Endothelial cell of umbilical vein (primary cell): ENCODE data around the gene MUC5AC. TPM values are rescaled to one million over a fixed set of nuclear protein-coding genes. Genes with fewer than 3 reads are reported as not detected.

Source experiments
- BruUV-seq: library from RNA; stranded (reverse); fragments of 400-500 nt; replicated peaks from 2 replicates; lab custom pipeline; 2021; lab: Mats Ljungman, UMichigan
- CTCF ChIA-PET: fragments of 300-600, 350-600 bp; sonication (Branson Sonifier 250); formaldehyde crosslinking; loops from one replicate; lab custom pipeline; 2021; ENCODE audit warnings: antibody characterized with exemption, inconsistent platforms; lab: Charles Lee
- POLR2A ChIA-PET: fragments of 300-600, 350-600 bp; sonication (Branson Sonifier 250); formaldehyde crosslinking; loops from one replicate; lab custom pipeline; 2021; ENCODE audit warnings: antibody characterized with exemption, inconsistent platforms; lab: Charles Lee
- DNase-seq: peaks from one replicate; pipeline ENCODE4 v3.0.0-alpha.2; 2011; ENCODE audit warnings: low read depth, low spot score
- FAIRE-seq: peaks from 2 replicates; lab custom pipeline; 2011; peaks lifted over from hg19 to GRCh38; lab: Jason Lieb, UNC
- H2AFZ ChIP-seq: 2 replicates; pipeline ENCODE4 v1.6.0; 2012; ENCODE audit warnings: low read depth, low read length, control low read depth, inconsistent platforms
- H3K27ac ChIP-seq: 2 replicates; pipeline ENCODE4 v1.5.1; 2011; ENCODE audit warnings: low read depth, mild to moderate bottlenecking, control low read depth, low read length, moderate library complexity; ENCODE audit not compliant: insufficient read depth
- H3K27me3 ChIP-seq, 2 experiments: 2 replicates each; pipeline versions ENCODE4 v1.6.0 to v1.6.1; 2011; ENCODE audit warnings: low read length in 2 of 2, mixed read lengths in 1 of 2; ENCODE audit not compliant: control insufficient read depth in 2 of 2, insufficient read depth in 2 of 2
- H3K36me3 ChIP-seq, 2 experiments: 2 replicates in 1 of 2; 3 replicates in 1 of 2; pipeline ENCODE4 v1.5.1; 2011; ENCODE audit warnings: low read length in 2 of 2, mild to moderate bottlenecking in 1 of 2, moderate library complexity in 1 of 2; ENCODE audit not compliant: control insufficient read depth in 2 of 2, insufficient read depth in 2 of 2; ENCODE audit errors: extremely low read depth in 1 of 2
- H3K4me1 ChIP-seq: 3 replicates; pipeline ENCODE4 v1.5.1; 2011; ENCODE audit warnings: mild to moderate bottlenecking, low read length; ENCODE audit not compliant: control insufficient read depth, insufficient read depth; ENCODE audit errors: extremely low read depth
- H3K4me2 ChIP-seq: 2 replicates; pipeline ENCODE4 v1.6.1; 2011; ENCODE audit warnings: low read length, control low read depth, mixed read lengths; ENCODE audit not compliant: insufficient read depth
- H3K4me3 ChIP-seq, 3 experiments: fragments of 200-600 bp in 1 of 3; sonication (generic), shearing (Covaris generic) in 1 of 3; replicated peaks in 1 of 3; 2 replicates each; pipeline ENCODE4 v1.5.1; 2011 to 2016; ENCODE audit warnings: control low read depth in 3 of 3, low read length in 3 of 3, mild to moderate bottlenecking in 2 of 3, inconsistent platforms in 1 of 3, low read depth in 1 of 3, moderate library complexity in 1 of 3; ENCODE audit not compliant: insufficient read depth in 1 of 3
- H3K79me2 ChIP-seq: 2 replicates; pipeline ENCODE4 v1.6.0; 2012; ENCODE audit warnings: low read length, inconsistent platforms; ENCODE audit not compliant: control insufficient read depth, insufficient read depth
- H3K9ac ChIP-seq: replicated peaks from 2 replicates; pipeline ENCODE3; 2011; ENCODE audit warnings: low read length, control low read depth; ENCODE audit not compliant: insufficient read depth; ENCODE audit errors: extremely low read depth
- H3K9me1 ChIP-seq: replicated peaks from 3 replicates; pipeline ENCODE4 v1.6.0; 2011; ENCODE audit warnings: mild to moderate bottlenecking, low read length; ENCODE audit not compliant: control insufficient read depth, insufficient read depth; ENCODE audit errors: extremely low read depth
- H3K9me3 ChIP-seq: replicated peaks from 2 replicates; pipeline ENCODE4 v1.5.1; 2012; ENCODE audit warnings: low read length, inconsistent platforms; ENCODE audit not compliant: control insufficient read depth, insufficient read depth
- H4K20me1 ChIP-seq: replicated peaks from 2 replicates; pipeline ENCODE3; 2011; ENCODE audit warnings: mild to moderate bottlenecking, low read length; ENCODE audit not compliant: control insufficient read depth, insufficient read depth; ENCODE audit errors: extremely low read depth
- EZH2 ChIP-seq: IDR thresholded peaks from 2 replicates; pipeline ENCODE4 v1.6.1; 2012; ENCODE audit warnings: borderline replicate concordance, low read depth, mild to moderate bottlenecking, moderate library complexity, low read length, inconsistent platforms; ENCODE audit not compliant: severe bottlenecking
- FOS ChIP-seq: IDR thresholded peaks from 2 replicates; pipeline ENCODE4 v1.6.1; 2011; ENCODE audit warnings: mild to moderate bottlenecking, low read length, moderate library complexity, borderline replicate concordance; ENCODE audit not compliant: insufficient read depth
- GATA2 ChIP-seq: IDR thresholded peaks from 2 replicates; pipeline ENCODE4 v1.7.0; 2011; ENCODE audit warnings: low read depth, mild to moderate bottlenecking, moderate library complexity, mixed read lengths, low read length; ENCODE audit not compliant: insufficient read length, insufficient read depth
- JUN ChIP-seq: IDR thresholded peaks from 2 replicates; pipeline ENCODE4 v1.6.1; 2011; ENCODE audit warnings: borderline replicate concordance, low read depth; ENCODE audit not compliant: insufficient read length, insufficient read depth
- MYC ChIP-seq: IDR thresholded peaks from one replicate; pipeline ENCODE4 v1.6.1; 2011; ENCODE audit warnings: mild to moderate bottlenecking, low read depth, low read length
- POLR2A ChIP-seq: IDR thresholded peaks from 2 replicates; pipeline ENCODE4 v1.6.1; 2012; ENCODE audit warnings: low read depth, mild to moderate bottlenecking, control low read depth, low read length
- POLR2AphosphoS5 ChIP-seq: IDR thresholded peaks from 2 replicates; pipeline ENCODE4 v1.6.1; 2012; ENCODE audit warnings: low read depth, mild to moderate bottlenecking, control low read depth, low read length, moderate library complexity; ENCODE audit not compliant: insufficient read depth
- dilution Hi-C: fragments of 300-500 bp; cut with MboI; formaldehyde crosslinking; loops from one replicate; pipeline ENCODE4 v1.15.0; 2019; ENCODE audit warnings: low sequenced_read_pairs; ENCODE audit not compliant: extremely low pct_ligation_motif_present
- intact Hi-C: fragments of 100-400 bp; cut with micrococcal nuclease; formaldehyde crosslinking; loops from one replicate; pipeline ENCODE4 v1.10.0; 2022
- polyA plus RNA-seq, 4 experiments: library from polyadenylated mRNA; depleted of rRNA in 3 of 4; stranded (reverse) in 3 of 4; unstranded in 1 of 4; fragments of >200 nt; gene quantifications; 2 replicates each; pipeline versions ENCODE4 v1.2.1 to v1.2.3, GENCODE V29; 2011 to 2012; ENCODE audit warnings: missing spikeins in 1 of 4
- total RNA-seq: library from RNA; stranded (reverse); gene quantifications from 2 replicates; pipeline ENCODE4 v1.2.3, GENCODE V29; 2021
- TF ChIP-seq, protein P1 (sequence below): IDR thresholded peaks from 2 replicates; pipeline ENCODE4 v1.6.1; 2011; ENCODE audit not compliant: insufficient read depth, insufficient read length
- TF ChIP-seq, protein P2 (sequence below), 2 donors: IDR thresholded peaks; 1 replicate in 1 of 2; 2 replicates in 1 of 2; pipeline ENCODE4 v1.5.1; 2011; ENCODE audit warnings: low read length in 2 of 2, mild to moderate bottlenecking in 2 of 2, moderate library complexity in 2 of 2, control low read depth in 1 of 2, inconsistent platforms in 1 of 2, low read depth in 1 of 2; ENCODE audit not compliant: insufficient read depth in 1 of 2; ENCODE audit errors: extremely low read depth in 1 of 2

MUC5AC gene
- total and polyA plus RNA-seq, 2 donors (not counting 3 experiments of a cell fraction or from before 2014, with no cell fraction given): not detected

DNA sequence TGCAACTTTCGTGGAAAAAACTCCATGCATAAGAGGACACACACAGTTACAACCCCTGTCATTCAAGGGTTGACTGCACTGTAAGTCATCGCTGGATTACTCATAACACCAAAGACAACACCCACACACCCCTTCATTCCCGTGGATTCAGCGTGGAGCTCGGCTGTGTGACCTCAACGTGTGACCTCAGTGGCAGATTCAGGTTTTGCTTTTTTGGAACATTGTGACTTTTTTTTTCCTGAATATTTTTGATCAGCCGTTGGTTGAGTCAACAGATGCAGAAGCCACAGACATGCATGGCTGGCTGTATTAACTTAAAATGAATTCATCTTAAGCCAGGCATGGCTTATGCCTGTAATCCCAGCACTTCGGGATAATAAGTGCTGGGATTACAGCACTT lies 19.7 kb upstream of the MUC5AC start:
- Histone ChIP-seq H3K36me3 (no peaks in the 10 kb centered on the region), H2AFZ (no peak overlapping the region), H3K27me3 (peaks cover 5 to 6% of the 10 kb centered on the region in 2 experiments), H3K79me2 (no peaks in the 10 kb centered on the region), H3K9ac (no peak overlapping the region), H3K4me2 (no peak overlapping the region), H3K9me3 (no peaks in the 10 kb centered on the region), H3K27ac (no peak overlapping the region), H3K9me1 (no peaks in the 10 kb centered on the region), H4K20me1 (no peaks in the 10 kb centered on the region), H3K4me3 (no peak overlapping the region), H3K4me1 (no peaks in the 10 kb centered on the region)
- TF ChIP-seq, protein P1, sequence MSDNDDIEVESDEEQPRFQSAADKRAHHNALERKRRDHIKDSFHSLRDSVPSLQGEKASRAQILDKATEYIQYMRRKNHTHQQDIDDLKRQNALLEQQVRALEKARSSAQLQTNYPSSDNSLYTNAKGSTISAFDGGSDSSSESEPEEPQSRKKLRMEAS: no peak
- TF ChIP-seq JUN (no peak), POLR2AphosphoS5 (no peak), POLR2A (no peak), MYC (no peak), GATA2 (no peak), EZH2 (no peak), FOS (no peak)
- TF ChIP-seq, protein P2, sequence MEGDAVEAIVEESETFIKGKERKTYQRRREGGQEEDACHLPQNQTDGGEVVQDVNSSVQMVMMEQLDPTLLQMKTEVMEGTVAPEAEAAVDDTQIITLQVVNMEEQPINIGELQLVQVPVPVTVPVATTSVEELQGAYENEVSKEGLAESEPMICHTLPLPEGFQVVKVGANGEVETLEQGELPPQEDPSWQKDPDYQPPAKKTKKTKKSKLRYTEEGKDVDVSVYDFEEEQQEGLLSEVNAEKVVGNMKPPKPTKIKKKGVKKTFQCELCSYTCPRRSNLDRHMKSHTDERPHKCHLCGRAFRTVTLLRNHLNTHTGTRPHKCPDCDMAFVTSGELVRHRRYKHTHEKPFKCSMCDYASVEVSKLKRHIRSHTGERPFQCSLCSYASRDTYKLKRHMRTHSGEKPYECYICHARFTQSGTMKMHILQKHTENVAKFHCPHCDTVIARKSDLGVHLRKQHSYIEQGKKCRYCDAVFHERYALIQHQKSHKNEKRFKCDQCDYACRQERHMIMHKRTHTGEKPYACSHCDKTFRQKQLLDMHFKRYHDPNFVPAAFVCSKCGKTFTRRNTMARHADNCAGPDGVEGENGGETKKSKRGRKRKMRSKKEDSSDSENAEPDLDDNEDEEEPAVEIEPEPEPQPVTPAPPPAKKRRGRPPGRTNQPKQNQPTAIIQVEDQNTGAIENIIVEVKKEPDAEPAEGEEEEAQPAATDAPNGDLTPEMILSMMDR (IDR thresholded peaks at IDR 0.05; ENCODE audit: extremely low read depth in 1 of 2, insufficient read depth in 1 of 2, low read depth in 1 of 2, low read length in 2 of 2): no peak
- dilution Hi-C loops (no loop called here), intact Hi-C loops (no loop called here)
- POLR2A ChIA-PET: no interaction called here
- CTCF ChIA-PET: no interaction called here
- BruUV-seq: no TSS peak
- DNase-seq (no peak), FAIRE-seq (no peak)
